BLaER1 treated with 17β-estradiol and CSF1 and Interleukin-3, amounts not matched to agents 10 nM and 100 nM (cell line): ENCODE measurements around the gene ROGDI.
A peak's percentile ranks its signal among the peaks of the same experiment; 100 is the strongest.

Source experiments
- H3K27ac ChIP-seq, 11 experiments: shearing (Covaris generic); formaldehyde crosslinking; 2 replicates each; pipeline ENCODE4 v1.8.1; 2022
- H3K27me3 ChIP-seq, 11 experiments: shearing (Covaris generic); formaldehyde crosslinking; 2 replicates each; pipeline ENCODE4 v1.8.1; 2022
- H3K36me3 ChIP-seq, 11 experiments: shearing (Covaris generic); formaldehyde crosslinking; 2 replicates each; pipeline ENCODE4 v1.8.1; 2022
- H3K4me1 ChIP-seq, 10 experiments: shearing (Covaris generic); formaldehyde crosslinking; 2 replicates each; pipeline ENCODE4 v1.8.1; 2022
- H3K4me2 ChIP-seq, 11 experiments: shearing (Covaris generic); formaldehyde crosslinking; 2 replicates each; pipeline ENCODE4 v1.8.1; 2022
- H3K4me3 ChIP-seq, 10 experiments: shearing (Covaris generic); formaldehyde crosslinking; 2 replicates each; pipeline ENCODE4 v1.8.1; 2022
- H3K9ac ChIP-seq, 11 experiments: shearing (Covaris generic); formaldehyde crosslinking; 2 replicates each; pipeline ENCODE4 v1.8.1; 2022
- H3K9me3 ChIP-seq, 11 experiments: shearing (Covaris generic); formaldehyde crosslinking; replicated peaks in 1 of 11; 2 replicates each; pipeline ENCODE4 v1.8.1; 2022
- H4K20me1 ChIP-seq, 11 experiments: shearing (Covaris generic); formaldehyde crosslinking; 2 replicates each; pipeline ENCODE4 v1.8.1; 2022
- Cebpa-rat ChIP-seq, 11 experiments: shearing (Covaris generic); IDR thresholded peaks; 2 replicates each; pipeline ENCODE4 v1.8.1; 2022

The ROGDI gene

GRCh38 chr16:4760221-4760910 is 42.1 kb downstream of the ROGDI start:
- H3K4me3 ChIP-seq: no peak overlapping the region
- H3K9me3 ChIP-seq: peaks cover 0 to 8% (median 7%) of the 10 kb centered on the region in 11 experiments; a peak in 17 of 22 replicates
- no peak for TF ChIP-seq Cebpa-rat (IDR thresholded peaks at IDR 0.05)
- H3K27ac ChIP-seq: no peak overlapping the region
- H3K4me1 ChIP-seq: peaks cover 17 to 36% (median 22%) of the 10 kb centered on the region in 10 experiments
- no peak overlapping the region for H3K4me2 ChIP-seq
- no peak overlapping the region for H3K9ac ChIP-seq
- no peaks in the 10 kb centered on the region for H3K27me3 ChIP-seq
- H4K20me1 ChIP-seq: peaks cover 0 to 54% (median 26%) of the 10 kb centered on the region in 11 experiments; a peak in 15 of 22 replicates
- H3K36me3 ChIP-seq: peaks cover 83 to 100% (median 96%) of the 10 kb centered on the region in 11 experiments

- no peak overlapping the region for H3K9ac ChIP-seq
- H3K4me3 ChIP-seq: no peak overlapping the region
- peaks cover 0 to 52% (median 33%) of the 10 kb centered on the region in 11 experiments; a peak in 13 of 22 replicates for H4K20me1 ChIP-seq
- H3K36me3 ChIP-seq: peaks cover 86 to 100% (median 99%) of the 10 kb centered on the region in 11 experiments
- no peak for TF ChIP-seq Cebpa-rat (IDR thresholded peaks at IDR 0.05)
- H3K4me2 ChIP-seq: no peak overlapping the region
- H3K4me1 ChIP-seq: peaks cover 0 to 9% (median 0%) of the 10 kb centered on the region in 10 experiments; a peak in 5 of 20 replicates
- peaks cover 0 to 15% (median 13%) of the 10 kb centered on the region in 11 experiments; a peak in 18 of 22 replicates for H3K9me3 ChIP-seq
- H3K27me3 ChIP-seq: no peaks in the 10 kb centered on the region
- H3K27ac ChIP-seq: no peak overlapping the region
Measured at GRCh38 chr16:4755687-4756086, 46.7 kb downstream of the ROGDI start.

GRCh38 chr16:4754865-4755264 is 47.6 kb downstream of the ROGDI start:
- H3K27me3 ChIP-seq: no peaks in the 10 kb centered on the region
- H3K4me1 ChIP-seq: peaks cover 0 to 13% (median 2%) of the 10 kb centered on the region in 10 experiments; a peak in 11 of 20 replicates
- no peak overlapping the region for H3K9ac ChIP-seq
- H3K36me3 ChIP-seq: peaks cover 79 to 100% (median 94%) of the 10 kb centered on the region in 11 experiments
- H4K20me1 ChIP-seq: peaks cover 0 to 47% (median 30%) of the 10 kb centered on the region in 11 experiments; a peak in 13 of 22 replicates
- H3K4me3 ChIP-seq: no peak overlapping the region
- no peak overlapping the region for H3K27ac ChIP-seq
- no peak overlapping the region for H3K4me2 ChIP-seq
- no peak for TF ChIP-seq Cebpa-rat (IDR thresholded peaks at IDR 0.05)
- H3K9me3 ChIP-seq: peaks cover 0 to 15% (median 13%) of the 10 kb centered on the region in 11 experiments; a peak in 18 of 22 replicates

- no peaks in the 10 kb centered on the region for H3K27me3 ChIP-seq
- TF ChIP-seq Cebpa-rat (IDR thresholded peaks at IDR 0.05): no peak
- peaks cover 63 to 91% (median 80%) of the 10 kb centered on the region in 11 experiments for H3K36me3 ChIP-seq
- H3K27ac ChIP-seq: no peak overlapping the region
- peaks cover 0 to 55% (median 35%) of the 10 kb centered on the region in 11 experiments; a peak in 13 of 22 replicates for H4K20me1 ChIP-seq
- H3K4me2 ChIP-seq: 0 out of 22 replicates have a peak overlapping the region, but pooled peaks of 1 of the 11 experiments have one; percentile 34
- no peak overlapping the region for H3K4me3 ChIP-seq
- peaks cover 0 to 15% (median 13%) of the 10 kb centered on the region in 11 experiments; a peak in 18 of 22 replicates for H3K9me3 ChIP-seq
- H3K9ac ChIP-seq: no peak overlapping the region
- peaks cover 8 to 29% (median 19%) of the 10 kb centered on the region in 10 experiments; a peak in 19 of 20 replicates for H3K4me1 ChIP-seq
Measured at GRCh38 chr16:4753227-4753626, 49.2 kb downstream of the ROGDI start.

- Histone ChIP-seq H3K9me3 (peaks cover 0 to 15% (median 13%) of the 10 kb centered on the region in 11 experiments; a peak in 18 of 22 replicates), H4K20me1 (peaks cover 0 to 60% (median 41%) of the 10 kb centered on the region in 11 experiments; a peak in 15 of 22 replicates), H3K27ac (no peak overlapping the region), H3K4me2 (peak overlapping the region in 4 of 11 experiments; percentile 8 to 34 (median 28); a peak in 3 of 22 replicates), H3K36me3 (peaks cover 60 to 84% (median 73%) of the 10 kb centered on the region in 11 experiments), H3K9ac (peak overlapping the region in 2 of 11 experiments; percentile 25 to 47; a peak in 2 of 22 replicates), H3K4me3 (no peak overlapping the region), H3K4me1 (peaks cover 15 to 36% (median 26%) of the 10 kb centered on the region in 10 experiments), H3K27me3 (no peaks in the 10 kb centered on the region)
- no peak for TF ChIP-seq Cebpa-rat (IDR thresholded peaks at IDR 0.05)
Measured at GRCh38 chr16:4752351-4753100, 49.9 kb downstream of the ROGDI start.

- Histone ChIP-seq H3K9me3 (peaks cover 0 to 12% (median 11%) of the 10 kb centered on the region in 11 experiments; a peak in 18 of 22 replicates), H3K27ac (no peak overlapping the region), H3K36me3 (peaks cover 50 to 67% (median 57%) of the 10 kb centered on the region in 11 experiments), H3K27me3 (no peaks in the 10 kb centered on the region), H3K4me2 (no peak overlapping the region), H3K4me1 (peaks cover 22 to 53% (median 42%) of the 10 kb centered on the region in 10 experiments), H3K4me3 (no peak overlapping the region), H3K9ac (no peak overlapping the region), H4K20me1 (peaks cover 0 to 75% (median 55%) of the 10 kb centered on the region in 11 experiments; a peak in 16 of 22 replicates)
- no peak for TF ChIP-seq Cebpa-rat (IDR thresholded peaks at IDR 0.05)
Measured at GRCh38 chr16:4750896-4751295, 51.5 kb downstream of the ROGDI start.

- H3K4me3 ChIP-seq: no peak overlapping the region
- peaks cover 0 to 75% (median 53%) of the 10 kb centered on the region in 11 experiments; a peak in 16 of 22 replicates for H4K20me1 ChIP-seq
- no peak for TF ChIP-seq Cebpa-rat (IDR thresholded peaks at IDR 0.05)
- H3K9ac ChIP-seq: no peak overlapping the region
- H3K9me3 ChIP-seq: peaks cover 0 to 1% (median under 1%) of the 10 kb centered on the region in 11 experiments; a peak in 5 of 22 replicates
- peak overlapping the region in 4 of 11 experiments; percentile 94 to 96 (median 94); a peak in 7 of 22 replicates for H3K4me2 ChIP-seq
- no peak overlapping the region for H3K27ac ChIP-seq
- H3K36me3 ChIP-seq: peaks cover 39 to 56% (median 46%) of the 10 kb centered on the region in 11 experiments
- H3K27me3 ChIP-seq: no peaks in the 10 kb centered on the region
- H3K4me1 ChIP-seq: peaks cover 22 to 61% (median 43%) of the 10 kb centered on the region in 10 experiments
Measured at GRCh38 chr16:4749700-4750257, 52.7 kb downstream of the ROGDI start.

GRCh38 chr16:4748682-4749411 is 53.6 kb downstream of the ROGDI start:
- H3K4me3 ChIP-seq: no peak overlapping the region
- no peak for TF ChIP-seq Cebpa-rat (IDR thresholded peaks at IDR 0.05)
- peaks cover 33 to 47% (median 39%) of the 10 kb centered on the region in 11 experiments for H3K36me3 ChIP-seq
- H3K4me2 ChIP-seq: peak overlapping the region; percentile 32 to 96 (median 82); a peak in 21 of 22 replicates
- H3K4me1 ChIP-seq: peaks cover 22 to 62% (median 43%) of the 10 kb centered on the region in 10 experiments
- peak overlapping the region in 7 of 11 experiments; percentile 2 to 62 (median 57); a peak in 7 of 22 replicates for H3K27ac ChIP-seq
- H4K20me1 ChIP-seq: peaks cover 0 to 71% (median 49%) of the 10 kb centered on the region in 11 experiments; a peak in 16 of 22 replicates
- H3K27me3 ChIP-seq: no peaks in the 10 kb centered on the region
- peak overlapping the region in 10 of 11 experiments; percentile 16 to 66 (median 54); a peak in 15 of 22 replicates for H3K9ac ChIP-seq
- H3K9me3 ChIP-seq: no peaks in the 10 kb centered on the region
